ENCODE measurements around the gene VPS39.
A peak's percentile ranks its signal among the peaks of the same experiment; 100 is the strongest.

Gene VPS39

DNA sequence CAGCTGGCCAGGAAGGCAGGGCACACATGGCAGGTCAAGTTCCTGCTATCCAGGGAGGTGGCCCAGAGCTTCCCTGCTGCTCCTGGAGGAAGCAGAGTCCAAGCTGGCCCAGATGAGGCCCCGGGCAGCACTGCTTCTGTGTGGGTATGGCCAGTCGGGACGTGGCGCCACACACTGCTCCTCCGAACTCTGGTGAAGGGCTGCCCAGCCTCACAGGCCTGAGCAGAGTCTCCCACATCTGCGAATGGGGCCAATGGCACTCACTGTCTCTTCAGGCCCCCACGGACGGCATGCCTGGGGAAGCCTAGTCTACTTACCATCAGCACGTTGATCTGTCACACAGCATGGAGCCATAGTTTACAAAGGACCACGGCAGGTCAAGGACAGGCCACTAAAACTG lies 49.2 kb downstream of the VPS39 start:
- no peak for DNase-seq (ENCODE audit: low spot score)
- peak overlapping the region; percentile 29 for H3K27ac ChIP-seq
- no peak for TF ChIP-seq CTCF (conservative IDR thresholded peaks at IDR 0.05; ENCODE audit: low read depth)
- CTCF ChIA-PET: no interaction called here
- POLR2A ChIA-PET (ENCODE audit: low non-redundant PET): interaction anchor here (0.5 kb wide), 1 partner anchor 329 kb away, joined by 5 read pairs; no protein-coding TSS in a partner anchor

DNA sequence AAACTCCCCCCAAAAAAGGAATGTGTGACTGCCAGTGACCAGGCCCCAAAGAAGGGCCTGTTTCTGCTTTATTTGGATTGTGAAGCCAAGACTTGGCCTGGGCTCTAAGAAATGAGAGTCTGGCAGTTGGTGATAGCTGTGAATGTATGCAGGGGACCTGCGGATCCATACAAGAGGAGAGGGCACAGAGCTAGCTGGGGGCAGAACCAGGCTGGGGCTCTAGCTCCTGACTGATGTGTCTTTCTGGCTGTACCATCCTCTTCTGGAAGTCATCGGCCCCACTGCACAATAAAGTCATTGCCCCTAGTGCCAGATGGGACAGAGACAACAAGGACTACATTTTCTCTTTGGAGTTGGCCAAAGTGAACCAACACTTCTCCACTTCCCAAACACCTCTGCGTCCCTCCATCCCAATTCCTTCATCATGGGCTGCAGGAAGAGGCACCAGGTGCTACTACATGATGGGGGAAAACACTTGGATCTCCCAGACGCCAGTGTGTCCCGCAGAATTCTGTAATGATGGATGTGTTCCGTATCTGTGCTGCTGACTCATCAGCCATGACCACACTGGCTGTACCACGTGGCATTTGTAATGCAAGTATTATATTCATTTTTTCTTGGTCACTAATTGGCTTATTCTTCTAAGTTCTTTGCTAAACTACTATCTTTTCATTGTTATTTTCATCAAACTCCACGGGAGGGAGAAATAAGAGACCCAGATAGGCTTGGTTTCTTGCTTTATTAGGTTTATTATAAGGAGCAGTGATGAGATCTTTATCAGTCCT lies 49.9 kb downstream of the VPS39 start:
- ChIA-PET CTCF (interaction anchor here (0.5 kb wide), 1 partner anchor 797 kb away, joined by 5 read pairs; no protein-coding TSS in a partner anchor), POLR2A (ENCODE audit: low non-redundant PET) (no interaction called here)
- peak overlapping the region; percentile 41 for H3K27ac ChIP-seq
- TF ChIP-seq CTCF (conservative IDR thresholded peaks at IDR 0.05; ENCODE audit: low read depth): no peak
- DNase-seq (ENCODE audit: low spot score): peak; percentile 78

DNA sequence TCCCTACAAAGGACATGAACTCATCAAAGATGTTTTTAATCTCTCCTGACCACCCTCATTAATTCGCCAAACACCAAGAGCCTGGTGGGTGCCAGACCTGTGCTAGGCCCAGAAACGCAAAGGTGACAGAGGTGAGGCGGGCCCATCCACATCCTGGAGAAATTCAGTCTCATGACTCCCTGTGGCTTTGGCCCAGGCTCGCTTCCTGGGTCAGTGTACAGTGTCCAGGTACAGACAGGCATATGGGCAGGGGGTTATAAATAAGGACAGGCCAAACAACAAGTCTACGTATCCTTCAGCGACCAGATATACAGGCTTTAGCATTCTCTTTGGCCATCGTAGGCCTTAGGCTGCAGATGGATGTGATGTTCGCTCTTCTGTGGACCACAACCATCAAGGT lies 50.7 kb downstream of the VPS39 start:
- POLR2A ChIA-PET (ENCODE audit: low non-redundant PET): no interaction called here
- CTCF ChIA-PET: interaction anchor here (0.5 kb wide), 1 partner anchor 798 kb away, joined by 5 read pairs; no protein-coding TSS in a partner anchor
- no peak for TF ChIP-seq CTCF (conservative IDR thresholded peaks at IDR 0.05; ENCODE audit: low read depth)
- H3K27ac ChIP-seq: peak overlapping the region; percentile 41; the same call in 1 of the 2 replicates
- DNase-seq (ENCODE audit: low spot score): no peak

- POLR2A ChIA-PET (ENCODE audit: low non-redundant PET): interaction anchor here (0.6 kb wide), 1 partner anchor 18 kb away, joined by 3 read pairs; no protein-coding TSS in a partner anchor
- H3K27ac ChIP-seq: peak within 1 kb of the TSS; percentile 41
- TF ChIP-seq CTCF (conservative IDR thresholded peaks at IDR 0.05; ENCODE audit: low read depth): no peak
- no peak for DNase-seq (ENCODE audit: low spot score)
- CTCF ChIA-PET: interaction anchor here (1.1 kb wide), 1 partner anchor 23 kb away, joined by 3 read pairs; no protein-coding TSS in a partner anchor
These were observed 51.7 kb downstream of the VPS39 start, which contains the start of gene PLA2G4F for GRCh38 chr15:42156243-42156922. PLA2G4F (minus strand) TSS chr15:42156636; CDS start chr15:42156549, 87 bp downstream.

GRCh38 chr15:42155546-42156242 lies 52.4 kb downstream of the VPS39 start:
- peak overlapping the region; percentile 30 for H3K27ac ChIP-seq
- ChIA-PET CTCF (interaction anchor here (1.1 kb wide), 1 partner anchor 22 kb away, joined by 3 read pairs; no protein-coding TSS in a partner anchor), POLR2A (ENCODE audit: low non-redundant PET) (no interaction called here)
- DNase-seq (ENCODE audit: low spot score): no peak
- no peak for TF ChIP-seq CTCF (conservative IDR thresholded peaks at IDR 0.05; ENCODE audit: low read depth)

DNA sequence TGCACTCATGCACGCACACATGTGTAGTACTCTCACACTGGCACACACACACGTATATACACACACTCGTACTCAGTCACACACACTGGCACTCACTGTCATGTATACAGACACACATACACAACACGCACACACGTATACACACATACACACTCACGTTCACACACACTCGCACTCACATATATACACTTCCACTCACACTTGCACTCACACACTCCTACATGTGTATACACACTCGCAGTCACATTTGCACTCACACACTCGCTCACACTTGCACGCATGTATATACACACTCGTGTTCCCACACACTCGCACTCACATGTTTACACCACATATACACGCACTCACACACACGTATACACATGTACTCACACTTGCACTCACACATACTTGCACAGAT lies 53.1 kb downstream of the VPS39 start:
- ChIA-PET POLR2A (ENCODE audit: low non-redundant PET) (no interaction called here), CTCF (no interaction called here)
- H3K27ac ChIP-seq: peak overlapping the region; percentile 64
- no peak for TF ChIP-seq CTCF (conservative IDR thresholded peaks at IDR 0.05; ENCODE audit: low read depth)
- DNase-seq (ENCODE audit: low spot score): no peak

Data from RWPE1 (cell line).